HG02840 (cell line): ENCODE measurements around the gene WLS.
"Not testable (repeated sequence)": the region's sequence is repeated elsewhere in the genome, so short reads cannot be mapped to it uniquely, and the experiment has no call there.

Experiments
- ATAC-seq: cut with Tn5 transposase; IDR thresholded peaks from one replicate; pipeline ENCODE4 v1.9.1; 2021; ENCODE audit warnings: mild to moderate bottlenecking, moderate library complexity, moderate number of reproducible peaks; ENCODE audit not compliant: unreplicated experiment, low FRiP score

Gene WLS

GRCh38 chr1:68232289-68233148 is at the start of gene WLS:
TSS of gene WLS (minus strand) at chr1:68232523. CDS start at chr1:68232299, 224 bp downstream.
- ATAC-seq = no peak

DNA sequence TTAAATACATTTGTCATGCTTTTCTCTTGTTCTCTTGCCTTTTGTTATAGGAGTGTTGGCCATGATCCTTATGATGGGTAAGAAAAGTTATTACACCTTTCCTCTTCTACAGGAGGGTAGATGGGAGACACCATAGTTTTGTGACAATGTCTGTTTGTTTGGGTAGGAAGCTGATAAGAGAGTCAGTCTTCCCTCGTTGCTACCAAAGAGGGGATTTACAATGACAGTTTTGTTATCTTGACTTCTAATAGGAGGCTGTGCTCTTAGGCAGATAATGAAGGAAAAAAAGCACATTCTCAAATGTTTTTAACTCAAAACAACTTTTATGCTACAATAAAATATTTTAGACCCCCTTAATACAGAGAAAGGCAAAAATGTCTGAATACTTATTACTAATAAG is 48.0 kb upstream of the WLS start:
- no peak for ATAC-seq

DNA sequence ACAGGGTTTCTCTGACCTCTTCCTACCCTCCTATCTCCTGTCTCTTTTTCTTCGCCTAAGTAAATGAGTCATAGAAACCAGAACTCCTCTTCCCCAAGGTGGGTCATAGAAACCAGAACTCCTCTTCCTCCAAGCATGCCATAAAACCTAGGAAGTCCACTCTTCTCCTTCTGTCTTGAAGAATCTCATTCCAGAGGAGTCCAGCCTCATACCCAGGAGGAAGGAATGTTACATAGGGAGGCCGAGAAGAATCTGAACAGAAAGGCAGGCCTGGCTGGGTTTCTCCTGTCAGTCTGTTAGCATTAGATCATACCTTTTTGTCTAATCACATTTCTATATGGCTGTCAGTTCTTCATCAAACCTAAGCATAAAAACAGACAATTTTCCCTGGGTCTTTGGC is 47.5 kb upstream of the WLS start:
- no peak for ATAC-seq

DNA sequence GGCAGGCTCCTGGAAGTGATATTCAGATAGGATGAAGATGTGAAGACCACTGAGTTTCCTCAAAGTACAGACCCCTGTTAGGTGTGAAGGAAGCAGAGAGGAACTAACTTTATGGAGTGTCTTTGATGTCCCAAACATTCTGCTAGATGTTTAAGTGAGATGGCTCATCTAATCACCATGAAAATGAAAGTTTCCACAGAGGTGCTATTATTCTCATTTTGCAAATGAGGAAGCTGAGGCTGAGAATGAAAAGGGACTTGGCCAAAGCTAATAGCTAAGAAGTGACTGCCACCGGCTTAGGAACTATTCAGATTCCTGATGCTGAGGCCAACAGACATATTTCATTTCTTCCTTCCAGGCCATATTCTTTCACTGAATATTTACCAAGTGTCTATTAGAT is 45.9 kb upstream of the WLS start:
- no peak for ATAC-seq

DNA sequence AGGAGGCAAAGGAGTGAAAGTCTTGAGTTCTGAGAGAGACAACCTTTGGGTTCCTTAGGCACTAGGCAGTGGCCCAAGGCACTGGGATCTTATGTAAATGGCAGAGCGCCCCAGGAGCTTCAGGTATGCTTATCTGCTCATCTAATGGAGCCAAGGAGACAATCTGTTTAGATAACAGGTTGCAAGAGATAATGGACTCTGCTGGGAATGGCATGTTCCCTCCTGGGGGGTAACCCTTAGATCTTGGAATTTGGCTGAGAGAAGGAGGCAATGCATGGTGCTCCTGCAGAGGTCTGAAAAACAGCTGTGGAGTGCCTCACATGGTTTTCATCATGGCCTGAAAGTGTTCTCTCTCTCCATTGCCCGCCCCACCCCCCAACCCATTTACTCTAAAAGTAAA is 44.1 kb upstream of the WLS start:
- no peak for ATAC-seq

- no peak for ATAC-seq
These were observed 41.2 kb upstream of the WLS start for GRCh38 chr1:68273530-68273929.

DNA sequence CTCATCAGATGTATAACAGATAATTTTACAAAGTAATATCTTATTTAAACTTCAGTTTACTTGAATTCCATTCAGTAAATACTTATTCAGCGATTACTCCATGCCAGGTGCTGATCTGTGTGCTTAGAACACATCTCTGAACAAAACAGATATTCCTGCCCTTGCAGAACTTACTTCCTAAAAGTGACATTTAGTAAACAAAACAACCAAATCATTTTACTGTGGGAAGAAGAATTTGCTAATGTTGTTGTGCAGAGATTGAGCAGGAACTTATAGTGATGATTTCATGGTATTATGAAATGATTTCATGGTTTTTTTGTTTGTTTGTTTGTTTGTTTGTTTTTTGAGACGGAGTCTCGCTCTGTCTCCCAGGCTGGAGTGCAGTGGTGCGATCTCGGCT is 39.3 kb upstream of the WLS start:
- no peak for ATAC-seq

GRCh38 chr1:68270951-68271350 is 38.6 kb upstream of the WLS start:
- no peak for ATAC-seq

DNA sequence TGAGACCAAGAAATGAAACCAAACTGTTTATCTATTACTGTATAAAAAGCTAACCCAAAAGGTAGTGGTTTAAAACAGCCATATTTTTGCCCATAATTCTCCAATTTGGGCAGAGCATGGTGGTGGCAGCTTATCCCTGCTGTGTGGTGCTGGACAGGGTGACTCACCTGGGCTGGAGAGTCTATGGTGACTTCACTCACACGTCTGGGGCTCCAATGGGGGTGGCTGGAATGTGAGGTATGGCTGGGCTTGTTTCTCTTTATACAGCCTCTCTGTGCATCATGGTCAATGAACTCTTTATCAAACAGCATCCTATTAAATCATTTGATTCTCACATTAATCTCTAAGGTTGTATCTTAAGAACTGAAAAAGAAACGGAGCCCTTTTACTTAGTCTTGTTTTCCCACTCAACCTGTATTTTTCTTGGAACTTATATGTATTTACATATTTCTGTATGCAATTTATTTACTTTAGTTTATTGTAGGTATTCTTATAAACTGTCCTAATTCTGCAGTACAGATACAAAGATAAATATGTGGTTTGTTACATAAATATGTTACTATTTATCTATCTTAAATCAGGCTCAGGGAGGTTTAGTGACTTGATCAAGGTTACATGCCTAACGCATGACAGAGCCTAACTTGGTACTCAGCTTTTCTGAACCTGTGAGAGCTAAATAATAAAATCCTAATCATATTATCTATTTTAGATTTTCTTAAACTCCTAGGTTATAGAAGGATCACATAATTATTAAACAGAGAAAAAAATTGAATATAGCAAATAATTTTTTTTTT is 37.5 kb upstream of the WLS start:
- no peak for ATAC-seq

GRCh38 chr1:68268896-68269483 is 36.7 kb upstream of the WLS start:
- ATAC-seq = no peak

DNA sequence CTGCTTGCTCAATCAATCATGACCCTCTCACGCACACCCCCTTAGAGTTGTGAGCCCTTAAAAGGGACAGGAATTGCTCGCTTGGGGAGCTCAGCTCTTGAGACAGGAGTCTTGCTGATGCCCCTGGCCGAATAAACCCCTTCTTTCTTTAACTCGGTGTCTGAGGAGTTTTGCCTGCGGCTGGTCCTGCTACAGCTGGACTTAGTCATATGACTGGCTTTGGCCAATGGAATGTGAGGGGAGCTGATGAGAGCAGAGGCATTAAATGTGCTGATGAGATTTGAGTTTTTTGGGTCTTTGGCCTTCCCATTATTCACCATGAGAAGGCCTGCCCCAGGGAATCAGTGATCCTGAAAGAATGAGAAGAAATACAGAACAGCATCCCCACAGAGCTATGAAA is 24.5 kb upstream of the WLS start:
- ATAC-seq = not testable (repeated sequence)

DNA sequence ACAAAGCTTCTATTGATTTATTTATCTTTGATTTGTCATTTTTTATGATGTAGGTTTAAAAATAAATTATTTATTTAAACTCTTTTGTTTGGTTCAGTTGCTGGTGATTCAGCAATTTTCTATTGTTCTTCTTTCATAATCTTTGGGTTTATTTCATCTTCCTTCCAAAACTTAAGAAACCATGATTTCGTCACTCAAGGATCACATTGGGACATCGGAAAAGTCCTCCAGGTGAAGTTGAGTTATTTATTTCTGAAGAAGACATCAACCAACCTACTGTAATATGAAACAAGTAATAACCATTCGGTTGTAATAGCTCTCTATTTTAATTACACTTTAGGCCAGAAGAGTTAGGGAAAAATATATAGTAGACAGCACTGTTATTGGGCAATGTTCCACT is 23.0 kb upstream of the WLS start:
- no peak for ATAC-seq

DNA sequence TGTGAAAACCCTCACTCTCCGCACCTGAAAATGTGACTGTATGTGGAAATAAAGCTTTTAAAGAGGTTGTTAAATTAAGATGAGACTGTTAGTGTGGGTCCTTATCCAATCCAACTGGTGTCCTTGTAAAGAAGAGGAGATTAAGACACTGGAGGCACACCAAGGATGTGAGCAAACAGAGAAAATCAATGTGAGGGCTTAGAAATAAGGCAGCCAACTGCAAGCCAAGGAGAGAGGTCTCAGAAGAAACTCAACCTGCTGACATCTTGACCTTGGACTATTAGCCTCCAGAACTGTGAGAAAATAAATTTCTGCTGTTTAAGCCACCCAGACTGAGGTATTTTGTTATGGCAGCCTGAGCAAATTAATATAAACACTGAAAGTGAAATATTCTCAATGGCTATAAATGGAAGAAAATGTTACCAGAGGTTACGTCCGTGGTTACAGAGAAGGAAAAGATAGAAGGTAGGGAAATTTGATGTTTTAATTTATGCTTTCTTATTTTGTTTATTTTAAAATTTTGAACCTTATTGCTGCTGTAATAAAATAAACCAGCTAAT is 22.4 kb upstream of the WLS start:
- ATAC-seq = no peak

DNA sequence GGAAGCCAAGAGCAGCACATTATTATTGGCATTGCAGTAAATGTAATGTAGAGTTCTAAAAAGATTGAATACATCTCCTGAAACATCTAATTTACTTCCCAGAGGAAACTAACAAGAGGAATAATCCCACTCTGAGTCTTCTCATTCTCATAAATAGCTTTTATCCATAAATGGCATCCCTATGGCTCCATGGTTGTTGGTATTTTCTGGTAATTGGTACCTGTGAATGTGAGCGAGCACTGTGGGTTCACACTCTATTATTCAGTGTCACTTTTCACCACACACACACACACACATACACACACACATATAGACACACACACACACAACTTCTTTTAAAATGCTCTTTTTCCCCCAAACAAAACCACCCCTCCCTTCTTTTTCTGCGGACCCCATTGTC is 4.7 kb upstream of the WLS start:
- no peak for ATAC-seq

DNA sequence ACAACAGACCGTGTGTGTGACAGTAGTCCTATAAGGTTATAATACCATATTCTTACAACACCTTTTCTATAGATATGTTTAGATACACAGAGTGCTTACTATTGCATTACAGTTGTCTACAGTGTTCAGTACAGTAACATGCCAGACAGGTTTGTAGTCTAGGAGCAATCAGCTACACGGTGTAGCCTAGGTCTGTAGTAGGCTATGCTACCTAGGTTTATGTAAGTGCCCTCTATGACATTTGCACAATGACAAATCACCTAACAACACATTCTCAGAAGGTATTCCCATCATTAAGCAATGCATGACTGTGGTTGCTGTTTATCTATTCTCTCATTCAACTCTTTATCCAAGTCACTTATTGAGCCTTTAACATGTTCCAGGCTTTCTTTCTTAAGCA is 1.8 kb upstream of the WLS start:
- ATAC-seq = no peak

- ATAC-seq = no peak
These were observed 879 bp upstream of the WLS start for GRCh38 chr1:68233202-68233601.

DNA sequence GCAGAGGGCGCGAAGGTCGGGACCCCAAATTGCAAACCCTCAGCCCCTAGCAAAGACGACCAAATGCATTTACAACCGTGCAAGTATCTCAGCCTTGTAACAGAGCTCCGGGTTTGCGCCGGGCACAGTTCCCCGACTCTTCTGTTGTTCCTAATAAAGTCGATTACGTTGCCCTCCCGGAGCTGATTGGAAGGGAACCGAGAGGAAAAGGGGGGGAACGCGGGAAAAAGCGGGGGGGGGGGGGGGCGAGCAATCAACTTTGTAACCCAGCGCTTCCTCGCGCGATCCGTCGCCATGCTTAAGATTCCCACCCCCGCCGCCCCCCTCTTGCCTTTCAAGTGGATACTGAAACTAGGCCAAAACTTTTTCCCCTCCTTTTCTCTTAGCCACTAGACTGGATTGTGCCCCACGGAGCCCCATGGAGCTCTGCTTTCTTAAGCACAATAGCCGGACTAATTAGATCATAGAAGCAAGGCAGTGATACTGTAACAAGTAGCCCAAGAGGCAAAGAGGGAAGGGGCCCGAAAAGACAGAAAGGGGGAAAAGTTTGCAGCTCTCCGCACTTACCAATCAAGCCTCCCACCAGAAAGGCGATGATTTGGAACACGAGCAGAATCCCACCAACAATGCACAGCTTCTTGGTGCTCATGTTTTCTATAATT is 565 bp downstream of the WLS start:
- no peak for ATAC-seq

- no peak for ATAC-seq
These were observed 1.3 kb downstream of the WLS start for GRCh38 chr1:68230901-68231626.

DNA sequence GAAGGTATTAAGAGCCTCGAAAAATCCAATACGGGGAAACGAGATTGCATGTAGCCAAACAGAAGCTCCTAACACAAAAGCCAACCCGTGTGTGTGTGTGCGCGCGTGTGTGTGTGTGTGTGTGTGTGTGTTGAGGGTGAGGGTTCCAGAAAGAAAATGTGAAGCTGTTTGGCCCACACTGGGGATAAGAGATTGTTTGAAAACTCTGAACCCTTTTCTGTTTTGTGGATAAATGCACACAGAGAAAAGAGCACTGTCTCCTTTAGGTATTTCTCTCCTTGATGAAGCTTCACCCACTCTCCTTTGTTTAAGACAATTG is 1.9 kb downstream of the WLS start:
- no peak for ATAC-seq
